GM12801 (cell line): ENCODE results near the gene GTF2H4.

Experiments
- CTCF ChIP-seq: IDR thresholded peaks from one replicate; pipeline ENCODE4 v1.5.1; 2011; ENCODE audit warnings: control low read depth; ENCODE audit not compliant: insufficient read length; ENCODE audit errors: extremely low read depth

The GTF2H4 gene

DNA sequence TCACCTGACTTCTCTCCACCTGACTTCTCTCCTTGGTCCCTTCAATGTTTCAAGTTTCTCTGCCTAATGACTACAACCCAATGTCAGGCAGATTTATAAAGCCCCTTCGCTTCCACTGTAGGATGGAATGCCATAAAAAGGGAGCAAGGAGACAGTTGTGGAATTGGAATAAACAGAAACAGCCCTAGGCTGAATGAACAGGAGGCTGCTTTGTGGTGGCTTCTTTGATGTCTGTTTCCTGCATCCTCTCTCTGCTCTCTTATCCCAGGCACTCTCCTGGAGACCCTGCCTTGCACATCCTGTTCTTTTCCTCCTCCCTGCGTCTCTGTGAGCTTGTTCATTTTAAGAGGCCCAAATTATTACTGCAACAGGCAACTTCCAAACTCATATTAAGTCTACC, 49.7 kb downstream of the GTF2H4 start:
- TF ChIP-seq CTCF = no peak

DNA sequence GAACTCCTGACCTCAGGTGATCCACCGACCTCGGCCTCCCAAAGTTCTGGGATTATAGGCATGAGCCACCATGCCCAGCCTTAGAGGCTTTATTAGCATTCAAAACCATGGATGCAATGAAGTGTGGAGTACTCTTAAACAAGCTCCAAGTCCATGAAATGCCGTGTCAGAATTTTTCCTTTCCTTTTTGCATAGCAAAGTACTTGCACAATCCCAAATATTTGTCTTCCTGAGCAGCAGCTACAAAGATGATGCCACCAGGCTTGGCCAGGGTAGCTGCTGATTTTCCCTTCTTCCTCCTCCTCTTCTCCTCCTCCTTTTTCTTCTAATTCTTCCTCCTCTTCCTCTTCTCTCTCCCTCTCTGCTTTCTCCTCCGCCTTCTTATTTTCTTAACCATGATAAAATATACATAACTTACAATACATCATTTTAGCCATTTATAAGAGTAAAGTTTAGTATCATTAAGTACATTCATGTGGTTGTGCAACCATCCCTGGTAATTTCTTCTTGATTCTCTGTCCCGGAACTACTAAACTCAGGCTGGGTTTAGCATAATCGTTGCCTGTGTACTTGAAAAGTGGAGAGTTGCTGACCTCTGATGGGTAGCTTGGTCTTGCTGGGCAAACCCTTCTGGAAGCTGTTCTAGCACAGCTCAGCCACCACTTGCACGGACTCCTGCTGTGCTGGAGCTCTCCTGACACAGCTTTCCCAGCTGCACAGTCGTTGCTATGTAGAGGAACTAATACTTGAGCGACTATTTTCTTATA, 53.1 kb downstream of the GTF2H4 start:
- no peak for TF ChIP-seq CTCF

GRCh38 chr6:30962716-30963115, 54.7 kb downstream of the GTF2H4 start:
- TF ChIP-seq CTCF = no peak

GRCh38 chr6:30963641-30964040, 55.6 kb downstream of the GTF2H4 start:
- no peak for TF ChIP-seq CTCF
